Measurements from ENCODE around the gene FAM124A. TPM values are rescaled to one million over a fixed set of nuclear protein-coding genes. Genes with fewer than 3 reads are reported as not detected.
A peak's percentile ranks its signal among the peaks of the same experiment; 100 is the strongest.

FAM124A gene
- total RNA-seq, 4 donors from 2014 or later = 0.91 to 4.1 (median 2.8) TPM

- H3K4me1 ChIP-seq = no peaks in the 10 kb centered on the region
- no peak for DNase-seq (ENCODE audit: low spot score in 2 of 2)
- H3K4me3 ChIP-seq = no peak overlapping the region
- no peaks in the 10 kb centered on the region for H3K9me3 ChIP-seq
- H3K27ac ChIP-seq = no peak overlapping the region
- TF ChIP-seq CTCF (IDR thresholded peaks at IDR 0.05) (peak in 1 of 2 donors; percentile 19), POLR2A (IDR thresholded peaks at IDR 0.05) (no peak)
- 66% methylated on average over 4 of the region's 4 CpGs for WGBS
- H3K27me3 ChIP-seq = peaks cover 8% of the 10 kb centered on the region
- no peaks in the 10 kb centered on the region for H3K36me3 ChIP-seq
These were observed 27.9 kb downstream of the FAM124A start for GRCh38 chr13:51249770-51250741.

GRCh38 chr13:51251480-51251879 lies 29.3 kb downstream of the FAM124A start:
- no peaks in the 10 kb centered on the region for H3K4me1 ChIP-seq
- no peak overlapping the region for H3K27ac ChIP-seq
- H3K36me3 ChIP-seq = no peaks in the 10 kb centered on the region
- H3K27me3 ChIP-seq = peaks cover 8% of the 10 kb centered on the region
- H3K4me3 ChIP-seq = no peak overlapping the region
- DNase-seq (ENCODE audit: low spot score in 2 of 2) = no peak
- WGBS = 91% methylated on average over 13 of the region's 31 CpGs
- TF ChIP-seq POLR2AphosphoS5 (IDR thresholded peaks at IDR 0.05) (no peak), POLR2A (IDR thresholded peaks at IDR 0.05) (no peak), EP300 (IDR thresholded peaks at IDR 0.05) (no peak), CTCF (IDR thresholded peaks at IDR 0.05) (no peak)
- H3K9me3 ChIP-seq = no peaks in the 10 kb centered on the region

GRCh38 chr13:51252954-51253532 lies 30.8 kb downstream of the FAM124A start:
- H3K9me3 ChIP-seq = no peaks in the 10 kb centered on the region
- H3K27me3 ChIP-seq = no peaks in the 10 kb centered on the region
- no peaks in the 10 kb centered on the region for H3K36me3 ChIP-seq
- no peak overlapping the region for H3K27ac ChIP-seq
- no peak for DNase-seq (ENCODE audit: low spot score in 2 of 2)
- WGBS = 70% methylated on average over 4 of the region's 4 CpGs
- no peaks in the 10 kb centered on the region for H3K4me1 ChIP-seq
- TF ChIP-seq EP300 (IDR thresholded peaks at IDR 0.05) (no peak), CTCF (IDR thresholded peaks at IDR 0.05) (no peak), POLR2AphosphoS5 (IDR thresholded peaks at IDR 0.05) (no peak), POLR2A (IDR thresholded peaks at IDR 0.05) (no peak)
- H3K4me3 ChIP-seq = no peak overlapping the region

- Histone ChIP-seq H3K27me3 (no peaks in the 10 kb centered on the region), H3K9me3 (no peaks in the 10 kb centered on the region), H3K27ac (no peak overlapping the region), H3K4me1 (no peaks in the 10 kb centered on the region), H3K4me3 (no peak overlapping the region), H3K36me3 (no peaks in the 10 kb centered on the region)
- no peak for DNase-seq (ENCODE audit: low spot score in 2 of 2)
- no peak for TF ChIP-seq CTCF (IDR thresholded peaks at IDR 0.05)
- TF ChIP-seq POLR2AphosphoS5 (IDR thresholded peaks at IDR 0.05) = no peak
- 100% methylated on average over 1 of the region's 1 CpG for WGBS
These were observed 33.4 kb downstream of the FAM124A start for GRCh38 chr13:51255556-51255955.

GRCh38 chr13:51257187-51257586 lies 35.0 kb downstream of the FAM124A start:
- H3K9me3 ChIP-seq = no peaks in the 10 kb centered on the region
- no peak overlapping the region for H3K4me3 ChIP-seq
- H3K27me3 ChIP-seq = no peaks in the 10 kb centered on the region
- no peaks in the 10 kb centered on the region for H3K4me1 ChIP-seq
- WGBS = 98% methylated on average over 2 of the region's 2 CpGs
- TF ChIP-seq POLR2A (IDR thresholded peaks at IDR 0.05) = no peak
- no peak for TF ChIP-seq POLR2AphosphoS5 (IDR thresholded peaks at IDR 0.05)
- no peak for TF ChIP-seq CTCF (IDR thresholded peaks at IDR 0.05)
- TF ChIP-seq EP300 (IDR thresholded peaks at IDR 0.05) = no peak
- H3K36me3 ChIP-seq = no peaks in the 10 kb centered on the region
- no peak for DNase-seq (ENCODE audit: low spot score in 2 of 2)
- no peak overlapping the region for H3K27ac ChIP-seq
